22Rv1 (cell line): ENCODE data around the gene RASA4B.
"Not testable (repeated sequence)": the region's sequence is repeated elsewhere in the genome, so short reads cannot be mapped to it uniquely, and the experiment has no call there.

Source experiments
- ZFX ChIP-seq: fragments of 450-650 bp; IDR thresholded peaks from 2 replicates; pipeline ENCODE4 v1.6.1; 2017; ENCODE audit warnings: antibody characterized with exemption, borderline replicate concordance
- TF ChIP-seq, protein P1 (sequence below): fragments of 450-650 bp; IDR thresholded peaks from 2 replicates; pipeline ENCODE4 v1.5.1; 2017; ENCODE audit warnings: mild to moderate bottlenecking

DNA sequence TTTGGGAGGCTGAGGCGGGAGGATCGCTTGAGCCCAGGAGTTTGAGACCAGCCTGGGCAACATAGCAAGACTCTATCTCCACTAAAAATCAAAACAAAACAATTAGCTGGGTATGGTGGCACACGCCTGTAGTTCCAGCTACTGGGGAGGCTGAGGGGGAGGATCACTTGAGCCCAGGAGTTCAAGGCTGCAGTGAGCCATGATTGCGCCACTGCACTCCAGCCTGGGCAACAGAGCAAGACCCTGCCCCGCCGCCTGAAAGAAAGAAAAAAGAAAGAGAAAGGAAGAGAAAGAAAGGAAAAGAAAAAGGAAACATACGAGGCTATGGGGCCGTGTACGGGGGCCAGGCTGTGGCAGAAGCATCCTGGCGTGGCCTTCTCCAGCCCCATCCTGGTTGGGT lies 62.6 kb downstream of the RASA4B start:
- TF ChIP-seq, protein P1, sequence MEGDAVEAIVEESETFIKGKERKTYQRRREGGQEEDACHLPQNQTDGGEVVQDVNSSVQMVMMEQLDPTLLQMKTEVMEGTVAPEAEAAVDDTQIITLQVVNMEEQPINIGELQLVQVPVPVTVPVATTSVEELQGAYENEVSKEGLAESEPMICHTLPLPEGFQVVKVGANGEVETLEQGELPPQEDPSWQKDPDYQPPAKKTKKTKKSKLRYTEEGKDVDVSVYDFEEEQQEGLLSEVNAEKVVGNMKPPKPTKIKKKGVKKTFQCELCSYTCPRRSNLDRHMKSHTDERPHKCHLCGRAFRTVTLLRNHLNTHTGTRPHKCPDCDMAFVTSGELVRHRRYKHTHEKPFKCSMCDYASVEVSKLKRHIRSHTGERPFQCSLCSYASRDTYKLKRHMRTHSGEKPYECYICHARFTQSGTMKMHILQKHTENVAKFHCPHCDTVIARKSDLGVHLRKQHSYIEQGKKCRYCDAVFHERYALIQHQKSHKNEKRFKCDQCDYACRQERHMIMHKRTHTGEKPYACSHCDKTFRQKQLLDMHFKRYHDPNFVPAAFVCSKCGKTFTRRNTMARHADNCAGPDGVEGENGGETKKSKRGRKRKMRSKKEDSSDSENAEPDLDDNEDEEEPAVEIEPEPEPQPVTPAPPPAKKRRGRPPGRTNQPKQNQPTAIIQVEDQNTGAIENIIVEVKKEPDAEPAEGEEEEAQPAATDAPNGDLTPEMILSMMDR = not testable (repeated sequence)
- not testable (repeated sequence) for TF ChIP-seq ZFX
